ENCODE results near the gene NR2F1.

- TF ChIP-seq CTCF (IDR thresholded peaks at IDR 0.05) = no peak
- TF ChIP-seq POLR2A (IDR thresholded peaks at IDR 0.05) = no peak
These were observed 12.6 kb downstream of the NR2F1 start for GRCh38 chr5:93595420-93596147.

Data from esophagus squamous epithelium (tissue), 4 donors.